Endothelial cell of umbilical vein (primary cell): ENCODE results near the gene SLC39A9. TPM values are rescaled to one million over a fixed set of nuclear protein-coding genes. Genes with fewer than 3 reads are reported as not detected.

Experiments
- BruUV-seq: library from RNA; stranded (reverse); fragments of 400-500 nt; replicated peaks from 2 replicates; lab custom pipeline; 2021; lab: Mats Ljungman, UMichigan
- CTCF ChIA-PET: fragments of 300-600, 350-600 bp; sonication (Branson Sonifier 250); formaldehyde crosslinking; loops from one replicate; lab custom pipeline; 2021; ENCODE audit warnings: antibody characterized with exemption, inconsistent platforms; lab: Charles Lee
- POLR2A ChIA-PET: fragments of 300-600, 350-600 bp; sonication (Branson Sonifier 250); formaldehyde crosslinking; loops from one replicate; lab custom pipeline; 2021; ENCODE audit warnings: antibody characterized with exemption, inconsistent platforms; lab: Charles Lee
- DNase-seq: peaks from one replicate; pipeline ENCODE4 v3.0.0-alpha.2; 2011; ENCODE audit warnings: low read depth, low spot score
- FAIRE-seq: peaks from 2 replicates; lab custom pipeline; 2011; peaks lifted over from hg19 to GRCh38; lab: Jason Lieb, UNC
- H2AFZ ChIP-seq: 2 replicates; pipeline ENCODE4 v1.6.0; 2012; ENCODE audit warnings: low read depth, low read length, control low read depth, inconsistent platforms
- H3K27ac ChIP-seq: 2 replicates; pipeline ENCODE4 v1.5.1; 2011; ENCODE audit warnings: low read depth, mild to moderate bottlenecking, control low read depth, low read length, moderate library complexity; ENCODE audit not compliant: insufficient read depth
- H3K27me3 ChIP-seq, 2 experiments: 2 replicates each; pipeline versions ENCODE4 v1.6.0 to v1.6.1; 2011; ENCODE audit warnings: low read length in 2 of 2, mixed read lengths in 1 of 2; ENCODE audit not compliant: control insufficient read depth in 2 of 2, insufficient read depth in 2 of 2
- H3K36me3 ChIP-seq, 2 experiments: 2 replicates in 1 of 2; 3 replicates in 1 of 2; pipeline ENCODE4 v1.5.1; 2011; ENCODE audit warnings: low read length in 2 of 2, mild to moderate bottlenecking in 1 of 2, moderate library complexity in 1 of 2; ENCODE audit not compliant: control insufficient read depth in 2 of 2, insufficient read depth in 2 of 2; ENCODE audit errors: extremely low read depth in 1 of 2
- H3K4me1 ChIP-seq: 3 replicates; pipeline ENCODE4 v1.5.1; 2011; ENCODE audit warnings: mild to moderate bottlenecking, low read length; ENCODE audit not compliant: control insufficient read depth, insufficient read depth; ENCODE audit errors: extremely low read depth
- H3K4me2 ChIP-seq: 2 replicates; pipeline ENCODE4 v1.6.1; 2011; ENCODE audit warnings: low read length, control low read depth, mixed read lengths; ENCODE audit not compliant: insufficient read depth
- H3K4me3 ChIP-seq, 3 experiments: fragments of 200-600 bp in 1 of 3; sonication (generic), shearing (Covaris generic) in 1 of 3; replicated peaks in 1 of 3; 2 replicates each; pipeline ENCODE4 v1.5.1; 2011 to 2016; ENCODE audit warnings: control low read depth in 3 of 3, low read length in 3 of 3, mild to moderate bottlenecking in 2 of 3, inconsistent platforms in 1 of 3, low read depth in 1 of 3, moderate library complexity in 1 of 3; ENCODE audit not compliant: insufficient read depth in 1 of 3
- H3K79me2 ChIP-seq: 2 replicates; pipeline ENCODE4 v1.6.0; 2012; ENCODE audit warnings: low read length, inconsistent platforms; ENCODE audit not compliant: control insufficient read depth, insufficient read depth
- H3K9ac ChIP-seq: replicated peaks from 2 replicates; pipeline ENCODE3; 2011; ENCODE audit warnings: low read length, control low read depth; ENCODE audit not compliant: insufficient read depth; ENCODE audit errors: extremely low read depth
- H3K9me1 ChIP-seq: replicated peaks from 3 replicates; pipeline ENCODE4 v1.6.0; 2011; ENCODE audit warnings: mild to moderate bottlenecking, low read length; ENCODE audit not compliant: control insufficient read depth, insufficient read depth; ENCODE audit errors: extremely low read depth
- H3K9me3 ChIP-seq: replicated peaks from 2 replicates; pipeline ENCODE4 v1.5.1; 2012; ENCODE audit warnings: low read length, inconsistent platforms; ENCODE audit not compliant: control insufficient read depth, insufficient read depth
- H4K20me1 ChIP-seq: replicated peaks from 2 replicates; pipeline ENCODE3; 2011; ENCODE audit warnings: mild to moderate bottlenecking, low read length; ENCODE audit not compliant: control insufficient read depth, insufficient read depth; ENCODE audit errors: extremely low read depth
- EZH2 ChIP-seq: IDR thresholded peaks from 2 replicates; pipeline ENCODE4 v1.6.1; 2012; ENCODE audit warnings: borderline replicate concordance, low read depth, mild to moderate bottlenecking, moderate library complexity, low read length, inconsistent platforms; ENCODE audit not compliant: severe bottlenecking
- FOS ChIP-seq: IDR thresholded peaks from 2 replicates; pipeline ENCODE4 v1.6.1; 2011; ENCODE audit warnings: mild to moderate bottlenecking, low read length, moderate library complexity, borderline replicate concordance; ENCODE audit not compliant: insufficient read depth
- GATA2 ChIP-seq: IDR thresholded peaks from 2 replicates; pipeline ENCODE4 v1.7.0; 2011; ENCODE audit warnings: low read depth, mild to moderate bottlenecking, moderate library complexity, mixed read lengths, low read length; ENCODE audit not compliant: insufficient read length, insufficient read depth
- JUN ChIP-seq: IDR thresholded peaks from 2 replicates; pipeline ENCODE4 v1.6.1; 2011; ENCODE audit warnings: borderline replicate concordance, low read depth; ENCODE audit not compliant: insufficient read length, insufficient read depth
- MYC ChIP-seq: IDR thresholded peaks from one replicate; pipeline ENCODE4 v1.6.1; 2011; ENCODE audit warnings: mild to moderate bottlenecking, low read depth, low read length
- POLR2A ChIP-seq: IDR thresholded peaks from 2 replicates; pipeline ENCODE4 v1.6.1; 2012; ENCODE audit warnings: low read depth, mild to moderate bottlenecking, control low read depth, low read length
- POLR2AphosphoS5 ChIP-seq: IDR thresholded peaks from 2 replicates; pipeline ENCODE4 v1.6.1; 2012; ENCODE audit warnings: low read depth, mild to moderate bottlenecking, control low read depth, low read length, moderate library complexity; ENCODE audit not compliant: insufficient read depth
- dilution Hi-C: fragments of 300-500 bp; cut with MboI; formaldehyde crosslinking; loops from one replicate; pipeline ENCODE4 v1.15.0; 2019; ENCODE audit warnings: low sequenced_read_pairs; ENCODE audit not compliant: extremely low pct_ligation_motif_present
- intact Hi-C: fragments of 100-400 bp; cut with micrococcal nuclease; formaldehyde crosslinking; loops from one replicate; pipeline ENCODE4 v1.10.0; 2022
- polyA plus RNA-seq, 4 experiments: library from polyadenylated mRNA; depleted of rRNA in 3 of 4; stranded (reverse) in 3 of 4; unstranded in 1 of 4; fragments of >200 nt; gene quantifications; 2 replicates each; pipeline versions ENCODE4 v1.2.1 to v1.2.3, GENCODE V29; 2011 to 2012; ENCODE audit warnings: missing spikeins in 1 of 4
- total RNA-seq: library from RNA; stranded (reverse); gene quantifications from 2 replicates; pipeline ENCODE4 v1.2.3, GENCODE V29; 2021
- TF ChIP-seq, protein P1 (sequence below): IDR thresholded peaks from 2 replicates; pipeline ENCODE4 v1.6.1; 2011; ENCODE audit not compliant: insufficient read depth, insufficient read length
- TF ChIP-seq, protein P2 (sequence below), 2 donors: IDR thresholded peaks; 1 replicate in 1 of 2; 2 replicates in 1 of 2; pipeline ENCODE4 v1.5.1; 2011; ENCODE audit warnings: low read length in 2 of 2, mild to moderate bottlenecking in 2 of 2, moderate library complexity in 2 of 2, control low read depth in 1 of 2, inconsistent platforms in 1 of 2, low read depth in 1 of 2; ENCODE audit not compliant: insufficient read depth in 1 of 2; ENCODE audit errors: extremely low read depth in 1 of 2

Gene SLC39A9
- total and polyA plus RNA-seq, 2 donors (not counting 3 experiments of a cell fraction or from before 2014, with no cell fraction given): 39.8 to 55.2 TPM

- Histone ChIP-seq H3K27ac (no peak overlapping the region), H3K4me1 (peaks cover 3% of the 10 kb centered on the region), H3K36me3 (peaks cover 2 to 15% of the 10 kb centered on the region in 2 experiments), H4K20me1 (no peaks in the 10 kb centered on the region), H3K9ac (no peak overlapping the region), H3K79me2 (no peaks in the 10 kb centered on the region), H3K4me3 (no peak overlapping the region), H3K9me3 (no peaks in the 10 kb centered on the region), H3K27me3 (no peaks in the 10 kb centered on the region), H3K9me1 (no peaks in the 10 kb centered on the region), H3K4me2 (no peak overlapping the region), H2AFZ (no peak overlapping the region)
- FAIRE-seq: no peak
- no peak for TF ChIP-seq EZH2
- TF ChIP-seq POLR2A: no peak
- TF ChIP-seq, protein P1, sequence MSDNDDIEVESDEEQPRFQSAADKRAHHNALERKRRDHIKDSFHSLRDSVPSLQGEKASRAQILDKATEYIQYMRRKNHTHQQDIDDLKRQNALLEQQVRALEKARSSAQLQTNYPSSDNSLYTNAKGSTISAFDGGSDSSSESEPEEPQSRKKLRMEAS: no peak
- TF ChIP-seq MYC: no peak
- TF ChIP-seq GATA2: no peak
- no peak for TF ChIP-seq POLR2AphosphoS5
- no peak for DNase-seq
- ChIA-PET POLR2A (interaction anchor here (1.1 kb wide), 1 partner anchor 60 kb away, joined by 4 read pairs; the partner anchor contains the start of genes ERH and SLC39A9), CTCF (interaction anchor here (2.1 to 3.0 kb wide), 5 partner anchors 9 to 328 kb away, joined by 8 to 59 read pairs (median 19); partner anchors contain the start of genes ERH and SLC39A9)
- no TSS peak for BruUV-seq
- intact Hi-C loops: no loop called here
- dilution Hi-C loops: no loop called here
Observed at GRCh38 chr14:69458350-69458749, 59.9 kb downstream of the SLC39A9 start.

- Histone ChIP-seq H3K27me3 (no peaks in the 10 kb centered on the region), H3K36me3 (peaks cover 2 to 15% of the 10 kb centered on the region in 2 experiments), H3K9ac (no peak overlapping the region), H3K9me1 (no peaks in the 10 kb centered on the region), H2AFZ (no peak overlapping the region), H3K4me2 (no peak overlapping the region), H3K9me3 (no peaks in the 10 kb centered on the region), H3K79me2 (no peaks in the 10 kb centered on the region), H3K4me1 (peaks cover 5% of the 10 kb centered on the region), H3K4me3 (no peak overlapping the region), H4K20me1 (no peaks in the 10 kb centered on the region), H3K27ac (no peak overlapping the region)
- TF ChIP-seq MYC (no peak), POLR2A (no peak), GATA2 (no peak), POLR2AphosphoS5 (no peak), EZH2 (no peak), JUN (no peak), FOS (no peak)
- TF ChIP-seq, protein P2, sequence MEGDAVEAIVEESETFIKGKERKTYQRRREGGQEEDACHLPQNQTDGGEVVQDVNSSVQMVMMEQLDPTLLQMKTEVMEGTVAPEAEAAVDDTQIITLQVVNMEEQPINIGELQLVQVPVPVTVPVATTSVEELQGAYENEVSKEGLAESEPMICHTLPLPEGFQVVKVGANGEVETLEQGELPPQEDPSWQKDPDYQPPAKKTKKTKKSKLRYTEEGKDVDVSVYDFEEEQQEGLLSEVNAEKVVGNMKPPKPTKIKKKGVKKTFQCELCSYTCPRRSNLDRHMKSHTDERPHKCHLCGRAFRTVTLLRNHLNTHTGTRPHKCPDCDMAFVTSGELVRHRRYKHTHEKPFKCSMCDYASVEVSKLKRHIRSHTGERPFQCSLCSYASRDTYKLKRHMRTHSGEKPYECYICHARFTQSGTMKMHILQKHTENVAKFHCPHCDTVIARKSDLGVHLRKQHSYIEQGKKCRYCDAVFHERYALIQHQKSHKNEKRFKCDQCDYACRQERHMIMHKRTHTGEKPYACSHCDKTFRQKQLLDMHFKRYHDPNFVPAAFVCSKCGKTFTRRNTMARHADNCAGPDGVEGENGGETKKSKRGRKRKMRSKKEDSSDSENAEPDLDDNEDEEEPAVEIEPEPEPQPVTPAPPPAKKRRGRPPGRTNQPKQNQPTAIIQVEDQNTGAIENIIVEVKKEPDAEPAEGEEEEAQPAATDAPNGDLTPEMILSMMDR (IDR thresholded peaks at IDR 0.05; ENCODE audit: extremely low read depth in 1 of 2, insufficient read depth in 1 of 2, low read depth in 1 of 2, low read length in 2 of 2): no peak
- TF ChIP-seq, protein P1: no peak
- dilution Hi-C loops (no loop called here), intact Hi-C loops (no loop called here)
- POLR2A ChIA-PET: interaction anchor here (1.1 kb wide), 1 partner anchor 61 kb away, joined by 4 read pairs; the partner anchor contains the start of genes ERH and SLC39A9
- no peak for DNase-seq
- no peak for FAIRE-seq
- BruUV-seq: TSS peak; percentile 21
- CTCF ChIA-PET: interaction anchor here (0.6 to 3.0 kb wide), 14 partner anchors 9 to 329 kb away, joined by 3 to 59 read pairs (median 8); partner anchors contain the start of genes ERH and SLC39A9
Observed at GRCh38 chr14:69459122-69459521, 60.6 kb downstream of the SLC39A9 start.
